GM10266 (cell line): ENCODE data around the gene MEFV.

Experiments
- DNase-seq: peaks from one replicate; pipeline ENCODE4 v3.0.0; 2012; ENCODE audit errors: extremely low spot score
- CTCF ChIP-seq: IDR thresholded peaks from 2 replicates; pipeline ENCODE4 v1.5.1; 2012; ENCODE audit warnings: mild to moderate bottlenecking, low read depth; ENCODE audit not compliant: control insufficient read depth, insufficient read depth; ENCODE audit errors: missing control alignments

The MEFV gene

GRCh38 chr16:3256146-3256865 is at the start of gene MEFV:
MEFV (minus strand) TSS chr16:3256633; CDS start chr16:3256587, 46 bp downstream.
- no peak for DNase-seq
- no peak for TF ChIP-seq CTCF

GRCh38 chr16:3306078-3306477 is 49.6 kb upstream of the MEFV start:
- no peak for DNase-seq
- TF ChIP-seq CTCF = no peak

GRCh38 chr16:3305109-3306068 is 49.0 kb upstream of the MEFV start, which contains the start of the genes TIGD7 and ZNF75A:
TIGD7 (minus strand) TSS chr16:3305430; CDS start chr16:3300614, 4,816 bp downstream.
ZNF75A (plus strand) TSS chr16:3305497; CDS start chr16:3308429, 2,932 bp downstream.
- DNase-seq = peak; percentile 93
- peak; percentile 16 for TF ChIP-seq CTCF

GRCh38 chr16:3304370-3304769 is 47.9 kb upstream of the MEFV start:
- no peak for TF ChIP-seq CTCF
- no peak for DNase-seq

GRCh38 chr16:3295783-3296182 is 39.4 kb upstream of the MEFV start:
- TF ChIP-seq CTCF = no peak
- DNase-seq = no peak

GRCh38 chr16:3295209-3295608 is 38.8 kb upstream of the MEFV start:
- no peak for TF ChIP-seq CTCF
- DNase-seq = no peak

GRCh38 chr16:3292604-3293003 is 36.2 kb upstream of the MEFV start:
- TF ChIP-seq CTCF = no peak
- no peak for DNase-seq
